CD4-positive, alpha-beta T cell (primary cell): ENCODE data around the gene ZNF319. TPM values are rescaled to one million over a fixed set of nuclear protein-coding genes. Genes with fewer than 3 reads are reported as not detected.

Experiments
- ATAC-seq: fragments of 200-7000 bp; cut with Tn5 transposase; one replicate; pipeline ENCODE4 v1.10.0; 2022; ENCODE audit warnings: mild to moderate bottlenecking; ENCODE audit not compliant: poor library complexity
- CTCF ChIA-PET: fragments of 350-600 bp; sonication (Branson Sonifier 250); formaldehyde crosslinking; loops from one replicate; lab custom pipeline; 2021; ENCODE audit warnings: antibody characterized with exemption, inconsistent platforms; lab: Charles Lee
- POLR2A ChIA-PET: fragments of 350-600 bp; sonication (Branson Sonifier 250); formaldehyde crosslinking; loops from one replicate; lab custom pipeline; 2021; ENCODE audit warnings: antibody characterized with exemption, inconsistent platforms; lab: Charles Lee
- DNase-seq, 14 experiments: peaks; one replicate each; pipeline ENCODE4 v3.0.0-alpha.2; 2013 to 2020; ENCODE audit warnings: mixed read lengths in 2 of 14
- H3K27ac ChIP-seq, 2 donors: one replicate each; pipeline versions ENCODE4 v1.5.1 to v1.7.0; 2013; ENCODE audit warnings: low read length in 2 of 2, low read depth in 1 of 2, mild to moderate bottlenecking in 1 of 2
- H3K27me3 ChIP-seq, 2 experiments: 1 replicate in 1 of 2; 2 replicates in 1 of 2; pipeline versions ENCODE4 v1.6.1 to v1.7.0; 2013; ENCODE audit warnings: low read length in 2 of 2, control low read depth in 1 of 2, mild to moderate bottlenecking in 1 of 2, moderate library complexity in 1 of 2; ENCODE audit not compliant: insufficient read depth in 2 of 2, control insufficient read depth in 1 of 2
- H3K36me3 ChIP-seq: one replicate; pipeline ENCODE4 v1.6.1; 2013; ENCODE audit warnings: low read length, control low read depth; ENCODE audit not compliant: insufficient read depth
- H3K4me1 ChIP-seq: one replicate; pipeline ENCODE4 v1.6.1; 2013; ENCODE audit warnings: low read length, control low read depth; ENCODE audit not compliant: insufficient read depth
- H3K4me3 ChIP-seq: one replicate; pipeline ENCODE4 v1.5.1; 2013; ENCODE audit warnings: mild to moderate bottlenecking, low read length, moderate library complexity
- H3K9me3 ChIP-seq, 2 experiments: 1 replicate in 1 of 2; 2 replicates in 1 of 2; pipeline versions ENCODE4 v1.6.1 to v1.7.0; 2013; ENCODE audit warnings: low read length in 2 of 2, mild to moderate bottlenecking in 2 of 2, control low read depth in 1 of 2, moderate library complexity in 1 of 2; ENCODE audit not compliant: control insufficient read depth in 1 of 2, insufficient read depth in 1 of 2
- H3K27ac Mint-ChIP-seq: one replicate; pipeline ENCODE4 v1.8.0; 2020; ENCODE audit warnings: mixed read lengths
- H3K27me3 Mint-ChIP-seq: one replicate; pipeline ENCODE4 v1.8.0; 2021; ENCODE audit warnings: mixed read lengths
- H3K36me3 Mint-ChIP-seq: one replicate; pipeline ENCODE4 v1.8.0; 2021; ENCODE audit warnings: low read depth, mixed read lengths
- H3K4me1 Mint-ChIP-seq: one replicate; pipeline ENCODE4 v1.8.0; 2021; ENCODE audit warnings: low read depth, mixed read lengths
- H3K4me3 Mint-ChIP-seq: one replicate; pipeline ENCODE4 v1.8.0; 2020; ENCODE audit warnings: mild to moderate bottlenecking, mixed read lengths
- H3K9me3 Mint-ChIP-seq: one replicate; pipeline ENCODE4 v1.8.0; 2020; ENCODE audit warnings: mixed read lengths
- CTCF ChIP-seq: fragments of 200-600 bp; IDR thresholded peaks from one replicate; pipeline ENCODE4 v1.8.0; 2022; ENCODE audit warnings: antibody characterized with exemption, mild to moderate bottlenecking
- intact Hi-C, 2 experiments: fragments of 100-400 bp; cut with DNase I in 1 of 2; cut with micrococcal nuclease in 1 of 2; formaldehyde crosslinking; loops; one replicate each; pipeline versions ENCODE4 v1.15.1 to v1.9.0; 2023 to 2025; cut with DNase I, micrococcal nuclease
- total RNA-seq, 174 experiments: library from RNA in 2 of 174; stranded (reverse) in 2 of 174; gene quantifications; one replicate each; pipeline ENCODE4 v1.2.3 and lab custom pipeline; 2021 to 2026

ZNF319 gene
- total RNA-seq, 2 experiments from 2014 or later = 11.4 to 12.9 TPM

GRCh38 chr16:57947261-57947660 lies 53.2 kb downstream of the ZNF319 start:
- POLR2A ChIA-PET = no interaction called here
- no peak overlapping the region for H3K4me3 Mint-ChIP-seq
- no peaks in the 10 kb centered on the region for H3K36me3 Mint-ChIP-seq
- no peak for ATAC-seq
- Histone ChIP-seq H3K4me1 (no peaks in the 10 kb centered on the region), H3K27me3 (peaks cover 0 to 4% of the 10 kb centered on the region in 2 experiments), H3K36me3 (no peaks in the 10 kb centered on the region), H3K4me3 (no peak overlapping the region), H3K9me3 (no peaks in the 10 kb centered on the region), H3K27ac (no peak overlapping the region)
- no peak overlapping the region for H3K27ac Mint-ChIP-seq
- CTCF ChIA-PET = no interaction called here
- intact Hi-C loops = no loop called here
- no peak for DNase-seq
- H3K4me1 Mint-ChIP-seq = no peaks in the 10 kb centered on the region
- no peak for TF ChIP-seq CTCF
- no peaks in the 10 kb centered on the region for H3K27me3 Mint-ChIP-seq
- H3K9me3 Mint-ChIP-seq = no peaks in the 10 kb centered on the region

GRCh38 chr16:57946181-57946801 lies 54.2 kb downstream of the ZNF319 start:
- ChIA-PET POLR2A (no interaction called here), CTCF (no interaction called here)
- no peak overlapping the region for H3K27ac Mint-ChIP-seq
- no peak for DNase-seq
- no peak for ATAC-seq
- no peak overlapping the region for H3K4me3 ChIP-seq
- H3K4me1 Mint-ChIP-seq = no peaks in the 10 kb centered on the region
- no peaks in the 10 kb centered on the region for H3K9me3 Mint-ChIP-seq
- H3K4me3 Mint-ChIP-seq = no peak overlapping the region
- no peak for TF ChIP-seq CTCF
- intact Hi-C loops = no loop called here
- H3K9me3 ChIP-seq = no peaks in the 10 kb centered on the region
- no peaks in the 10 kb centered on the region for H3K36me3 Mint-ChIP-seq
- no peaks in the 10 kb centered on the region for H3K4me1 ChIP-seq
- no peaks in the 10 kb centered on the region for H3K27me3 Mint-ChIP-seq
- no peaks in the 10 kb centered on the region for H3K36me3 ChIP-seq
- no peak overlapping the region for H3K27ac ChIP-seq
- H3K27me3 ChIP-seq = peaks cover 0 to 4% of the 10 kb centered on the region in 2 experiments

GRCh38 chr16:57945740-57946138 lies 54.7 kb downstream of the ZNF319 start:
- Mint-ChIP-seq H3K27me3 (no peaks in the 10 kb centered on the region), H3K4me3 (no peak overlapping the region), H3K27ac (no peak overlapping the region), H3K9me3 (no peaks in the 10 kb centered on the region), H3K4me1 (no peaks in the 10 kb centered on the region), H3K36me3 (no peaks in the 10 kb centered on the region)
- no peak overlapping the region for H3K27ac ChIP-seq
- TF ChIP-seq CTCF = no peak
- CTCF ChIA-PET = no interaction called here
- no peaks in the 10 kb centered on the region for H3K9me3 ChIP-seq
- H3K4me3 ChIP-seq = no peak overlapping the region
- POLR2A ChIA-PET = no interaction called here
- DNase-seq (no peak), ATAC-seq (no peak)
- H3K27me3 ChIP-seq = peaks cover 0 to 4% of the 10 kb centered on the region in 2 experiments
- no peaks in the 10 kb centered on the region for H3K36me3 ChIP-seq
- H3K4me1 ChIP-seq = no peaks in the 10 kb centered on the region
- intact Hi-C loops = no loop called here
